NOMO-1 treated with dmso at 0.1 percent for 144 hours (cell line): Measurements from ENCODE around the gene LHFPL4.
"Not testable (repeated sequence)": the region's sequence is repeated elsewhere in the genome, so short reads cannot be mapped to it uniquely, and the experiment has no call there.

Source experiments
- DNase-seq: peaks from one replicate; lab custom pipeline; 2025; ENCODE audit not compliant: unreplicated experiment; lab: John Stamatoyannopoulos, UW

LHFPL4 gene

GRCh38 chr3:9553021-9553947, at the start of gene LHFPL4:
LHFPL4 (minus strand) TSS chr3:9553822; CDS start chr3:9552679, 1,143 bp downstream.
- no peak for DNase-seq

GRCh38 chr3:9602620-9603019, 49.0 kb upstream of the LHFPL4 start:
- no peak for DNase-seq

GRCh38 chr3:9601006-9601581, 47.5 kb upstream of the LHFPL4 start:
- DNase-seq: not testable (repeated sequence)

- no peak for DNase-seq
Observed at GRCh38 chr3:9600597-9600996, 47.0 kb upstream of the LHFPL4 start.

- DNase-seq: no peak
Observed at GRCh38 chr3:9598783-9599387, 45.3 kb upstream of the LHFPL4 start.

GRCh38 chr3:9595877-9596276, 42.3 kb upstream of the LHFPL4 start:
- no peak for DNase-seq

GRCh38 chr3:9591781-9592180, 38.2 kb upstream of the LHFPL4 start:
- not testable (repeated sequence) for DNase-seq

- DNase-seq: no peak
Observed at GRCh38 chr3:9590282-9590791, 36.7 kb upstream of the LHFPL4 start.

- no peak for DNase-seq
Observed at GRCh38 chr3:9583792-9584191, 30.2 kb upstream of the LHFPL4 start.

- DNase-seq: no peak
Observed at GRCh38 chr3:9583371-9583770, 29.7 kb upstream of the LHFPL4 start.

- DNase-seq: no peak
Observed at GRCh38 chr3:9582332-9582731, 28.7 kb upstream of the LHFPL4 start.

GRCh38 chr3:9581742-9582141, 28.1 kb upstream of the LHFPL4 start:
- no peak for DNase-seq

GRCh38 chr3:9569054-9569453, 15.4 kb upstream of the LHFPL4 start:
- no peak for DNase-seq

- DNase-seq: no peak
Observed at GRCh38 chr3:9565316-9565715, 11.7 kb upstream of the LHFPL4 start.

- DNase-seq: no peak
Observed at GRCh38 chr3:9563851-9564250, 10.2 kb upstream of the LHFPL4 start.

GRCh38 chr3:9560056-9560455, 6.4 kb upstream of the LHFPL4 start:
- DNase-seq: not testable (repeated sequence)

GRCh38 chr3:9553948-9554513, 409 bp upstream of the LHFPL4 start:
- no peak for DNase-seq

- no peak for DNase-seq
Observed at GRCh38 chr3:9552252-9552999, 1.2 kb downstream of the LHFPL4 start.

GRCh38 chr3:9550999-9551398, 2.6 kb downstream of the LHFPL4 start:
- DNase-seq: no peak

- no peak for DNase-seq
Observed at GRCh38 chr3:9549600-9549999, 4.0 kb downstream of the LHFPL4 start.

- no peak for DNase-seq
Observed at GRCh38 chr3:9548991-9549390, 4.6 kb downstream of the LHFPL4 start.
